GM19238 (cell line): ENCODE data around the gene PRKAR2B.
"Not testable (repeated sequence)": the region's sequence is repeated elsewhere in the genome, so short reads cannot be mapped to it uniquely, and the experiment has no call there.

ENCODE experiments used
- DNase-seq: peaks from one replicate; pipeline ENCODE4 v3.0.0; 2011; ENCODE audit warnings: low spot score; ENCODE audit not compliant: insufficient read length

Gene PRKAR2B

GRCh38 chr7:107047902-107048782 is 3.6 kb downstream of the PRKAR2B start:
- DNase-seq: no peak

GRCh38 chr7:107048783-107049418 is 4.4 kb downstream of the PRKAR2B start:
- no peak for DNase-seq

GRCh38 chr7:107049480-107049879 is 5.0 kb downstream of the PRKAR2B start:
- DNase-seq: no peak

GRCh38 chr7:107049971-107050532 is 5.5 kb downstream of the PRKAR2B start:
- DNase-seq: no peak

GRCh38 chr7:107051376-107051775 is 6.9 kb downstream of the PRKAR2B start:
- DNase-seq: no peak

- DNase-seq: not testable (repeated sequence)
Observed at GRCh38 chr7:107054965-107055364, 10.5 kb downstream of the PRKAR2B start.

- DNase-seq: not testable (repeated sequence)
Observed at GRCh38 chr7:107056058-107056457, 11.6 kb downstream of the PRKAR2B start.

- no peak for DNase-seq
Observed at GRCh38 chr7:107056728-107057473, 12.4 kb downstream of the PRKAR2B start.

- DNase-seq: no peak
Observed at GRCh38 chr7:107057474-107057833, 12.9 kb downstream of the PRKAR2B start.

GRCh38 chr7:107059468-107059867 is 15.0 kb downstream of the PRKAR2B start:
- no peak for DNase-seq

GRCh38 chr7:107063245-107064120 is 19.0 kb downstream of the PRKAR2B start:
- no peak for DNase-seq

- DNase-seq: no peak
Observed at GRCh38 chr7:107064255-107064654, 19.8 kb downstream of the PRKAR2B start.

GRCh38 chr7:107065929-107066247 is 21.4 kb downstream of the PRKAR2B start:
- no peak for DNase-seq

GRCh38 chr7:107068156-107068555 is 23.7 kb downstream of the PRKAR2B start:
- DNase-seq: no peak

GRCh38 chr7:107069457-107069856 is 25.0 kb downstream of the PRKAR2B start:
- DNase-seq: no peak

- DNase-seq: no peak
Observed at GRCh38 chr7:107070710-107071109, 26.2 kb downstream of the PRKAR2B start.

- no peak for DNase-seq
Observed at GRCh38 chr7:107071129-107071528, 26.6 kb downstream of the PRKAR2B start.

GRCh38 chr7:107072133-107072532 is 27.6 kb downstream of the PRKAR2B start:
- no peak for DNase-seq

- DNase-seq: no peak
Observed at GRCh38 chr7:107075863-107076574, 31.5 kb downstream of the PRKAR2B start.
